ENCODE results near the gene TMEM214. TPM values are rescaled to one million over a fixed set of nuclear protein-coding genes. Genes with fewer than 3 reads are reported as not detected.
A peak's percentile ranks its signal among the peaks of the same experiment; 100 is the strongest.

TMEM214 gene
- total and polyA plus RNA-seq, 2 experiments from 2014 or later, result 74.9 to 75.7 TPM

GRCh38 chr2:27025861-27026851, 6.6 kb upstream of the TMEM214 start:
- Histone ChIP-seq H3K4me2 (ENCODE audit: unreplicated experiment) (no peak overlapping the region), H3K36me3 (ENCODE audit: low read depth) (no peaks in the 10 kb centered on the region), H3K9ac (no peak overlapping the region), H3K79me2 (ENCODE audit: insufficient read depth) (peaks cover 41% of the 10 kb centered on the region), H2AFZ (no peak overlapping the region), H3F3A (ENCODE audit: insufficient read depth) (peaks cover 9% of the 10 kb centered on the region), H3K4me1 (ENCODE audit: insufficient read depth) (peaks cover 7% of the 10 kb centered on the region), H3K9me3 (ENCODE audit: low read depth) (no peaks in the 10 kb centered on the region), H3K27ac (no peak overlapping the region), H3K27me3 (replicated peaks; ENCODE audit: insufficient read depth) (no peaks in the 10 kb centered on the region), H4K20me1 (ENCODE audit: insufficient read depth) (no peaks in the 10 kb centered on the region), H3K9me2 (ENCODE audit: insufficient read depth) (no peaks in the 10 kb centered on the region), H3K4me3 (no peak overlapping the region)
- in situ Hi-C loops (cut with MboI), result no loop called here
- DNase-seq, result no peak
- WGBS, 2 experiments (ENCODE audit: low coverage in 1 of 2, low lambda C conversion rate in 2 of 2, missing lambda C conversion rate in 2 of 2), result 89% methylated on average over 22 to 24 of the region's 24 CpGs
- TF ChIP-seq EZH2phosphoT487 (IDR thresholded peaks at IDR 0.05; ENCODE audit: insufficient read depth, low read depth), result no peak

- Histone ChIP-seq H3K36me3 (ENCODE audit: low read depth) (no peaks in the 10 kb centered on the region), H3K9me2 (ENCODE audit: insufficient read depth) (no peaks in the 10 kb centered on the region), H4K20me1 (ENCODE audit: insufficient read depth) (no peaks in the 10 kb centered on the region), H3K27me3 (replicated peaks; ENCODE audit: insufficient read depth) (no peaks in the 10 kb centered on the region), H3K4me3 (no peak overlapping the region), H3K79me2 (ENCODE audit: insufficient read depth) (peaks cover 51% of the 10 kb centered on the region), H3F3A (ENCODE audit: insufficient read depth) (no peaks in the 10 kb centered on the region), H3K9me3 (ENCODE audit: low read depth) (no peaks in the 10 kb centered on the region), H3K9ac (no peak overlapping the region), H2AFZ (no peak overlapping the region), H3K4me1 (ENCODE audit: insufficient read depth) (no peaks in the 10 kb centered on the region), H3K27ac (no peak overlapping the region), H3K4me2 (ENCODE audit: unreplicated experiment) (no peak overlapping the region)
- in situ Hi-C loops (cut with MboI), result no loop called here
- TF ChIP-seq EZH2 (IDR thresholded peaks at IDR 0.05; ENCODE audit: insufficient read depth, poor library complexity, severe bottlenecking) (no peak), EZH2phosphoT487 (IDR thresholded peaks at IDR 0.05; ENCODE audit: insufficient read depth, low read depth) (no peak)
- WGBS, 2 experiments (ENCODE audit: low coverage in 1 of 2, low lambda C conversion rate in 2 of 2, missing lambda C conversion rate in 2 of 2), result 87 to 93% methylated on average over 9 to 10 of the region's 10 CpGs
- DNase-seq, result no peak
Measured at GRCh38 chr2:27027211-27027651, 5.5 kb upstream of the TMEM214 start.

- Histone ChIP-seq H4K20me1 (ENCODE audit: insufficient read depth) (no peaks in the 10 kb centered on the region), H3K27me3 (replicated peaks; ENCODE audit: insufficient read depth) (no peaks in the 10 kb centered on the region), H3K27ac (no peak overlapping the region), H3K9ac (no peak overlapping the region), H3K36me3 (ENCODE audit: low read depth) (no peaks in the 10 kb centered on the region), H3K9me2 (ENCODE audit: insufficient read depth) (no peaks in the 10 kb centered on the region), H3K4me2 (ENCODE audit: unreplicated experiment) (no peak overlapping the region), H3K4me3 (no peak overlapping the region), H3K4me1 (ENCODE audit: insufficient read depth) (peaks cover 2% of the 10 kb centered on the region; the same call in 1 of the 2 replicates), H3K9me3 (ENCODE audit: low read depth) (no peaks in the 10 kb centered on the region), H3K79me2 (ENCODE audit: insufficient read depth) (peaks cover 68% of the 10 kb centered on the region), H3F3A (ENCODE audit: insufficient read depth) (no peaks in the 10 kb centered on the region), H2AFZ (no peak overlapping the region)
- no peak for DNase-seq
- in situ Hi-C loops (cut with MboI), result no loop called here
- TF ChIP-seq EZH2phosphoT487 (IDR thresholded peaks at IDR 0.05; ENCODE audit: insufficient read depth, low read depth), result no peak
- TF ChIP-seq EZH2 (IDR thresholded peaks at IDR 0.05; ENCODE audit: insufficient read depth, poor library complexity, severe bottlenecking), result no peak
- WGBS, 2 experiments (ENCODE audit: low coverage in 1 of 2, low lambda C conversion rate in 2 of 2, missing lambda C conversion rate in 2 of 2), result 69 to 85% methylated on average over 2 of the region's 2 CpGs
Measured at GRCh38 chr2:27029051-27029450, 3.7 kb upstream of the TMEM214 start.

- H3K79me2 ChIP-seq (ENCODE audit: insufficient read depth), result peaks cover 93% of the 10 kb centered on the region
- no peaks in the 10 kb centered on the region for H4K20me1 ChIP-seq (ENCODE audit: insufficient read depth)
- H3K27me3 ChIP-seq (replicated peaks; ENCODE audit: insufficient read depth), result no peaks in the 10 kb centered on the region
- peak overlapping the region; percentile 93 for H2AFZ ChIP-seq
- peak overlapping the region; percentile 66 for H3K27ac ChIP-seq
- peak overlapping the region; percentile 98 for H3K9ac ChIP-seq
- H3F3A ChIP-seq (ENCODE audit: insufficient read depth), result no peaks in the 10 kb centered on the region
- H3K4me2 ChIP-seq (ENCODE audit: unreplicated experiment), result peak overlapping the region; percentile 99
- no peaks in the 10 kb centered on the region for H3K9me3 ChIP-seq (ENCODE audit: low read depth)
- H3K4me3 ChIP-seq, result peak overlapping the region; percentile 99
- TF ChIP-seq EZH2 (IDR thresholded peaks at IDR 0.05; ENCODE audit: insufficient read depth, poor library complexity, severe bottlenecking) (no peak), EZH2phosphoT487 (IDR thresholded peaks at IDR 0.05; ENCODE audit: insufficient read depth, low read depth) (no peak)
- peak; percentile 37 for DNase-seq
- no peaks in the 10 kb centered on the region for H3K9me2 ChIP-seq (ENCODE audit: insufficient read depth)
- in situ Hi-C loops (cut with MboI), result no loop called here
- 0% methylated on average over 10 to 11 of the region's 11 CpGs for WGBS, 2 experiments (ENCODE audit: low coverage in 1 of 2, low lambda C conversion rate in 2 of 2, missing lambda C conversion rate in 2 of 2)
- peaks cover 28% of the 10 kb centered on the region for H3K36me3 ChIP-seq (ENCODE audit: low read depth)
- H3K4me1 ChIP-seq (ENCODE audit: insufficient read depth), result peaks cover 9% of the 10 kb centered on the region; the same call in 1 of the 2 replicates
Measured at GRCh38 chr2:27033253-27033852, 588 bp downstream of the TMEM214 start.
